Neural progenitor cell (in vitro differentiated cells): ENCODE results near the gene TRAPPC5. TPM values are rescaled to one million over a fixed set of nuclear protein-coding genes. Genes with fewer than 3 reads are reported as not detected.

Source experiments
- DNase-seq: peaks from one replicate; pipeline ENCODE4 v3.0.0-alpha.2; 2016; ENCODE audit warnings: low spot score
- H2AFZ ChIP-seq: fragments of 200-600 bp; sonication (generic); replicated peaks from 2 replicates; pipeline ENCODE4 v1.6.1; 2016; ENCODE audit warnings: antibody characterized with exemption
- H3F3A ChIP-seq: fragments of 200-600 bp; sonication (generic); 2 replicates; pipeline ENCODE4 v1.6.1; 2016; ENCODE audit warnings: antibody characterized with exemption, low read depth
- H3K27ac ChIP-seq: fragments of 200-600 bp; sonication (generic); 2 replicates; pipeline ENCODE4 v1.5.1; 2016; ENCODE audit warnings: mild to moderate bottlenecking
- H3K27me3 ChIP-seq: fragments of 200-600 bp; sonication (generic); 2 replicates; pipeline ENCODE4 v1.6.1; 2016; ENCODE audit warnings: mild to moderate bottlenecking, moderate library complexity
- H3K36me3 ChIP-seq: fragments of 200-600 bp; sonication (generic); 2 replicates; pipeline ENCODE4 v1.5.1; 2016
- H3K4me1 ChIP-seq: fragments of 200-600 bp; sonication (generic); 2 replicates; pipeline ENCODE4 v1.6.1; 2016; ENCODE audit warnings: mixed run types
- H3K4me2 ChIP-seq: fragments of 200-600 bp; sonication (generic); 2 replicates; pipeline ENCODE4 v1.6.1; 2016
- H3K4me3 ChIP-seq: fragments of 200-600 bp; sonication (generic); 2 replicates; pipeline ENCODE4 v1.5.1; 2016
- H3K79me2 ChIP-seq: fragments of 200-600 bp; sonication (generic); 2 replicates; pipeline ENCODE4 v1.6.1; 2016; ENCODE audit warnings: low read depth
- H3K9ac ChIP-seq: fragments of 200-600 bp; sonication (generic); 2 replicates; pipeline ENCODE4 v1.6.1; 2016
- H3K9me3 ChIP-seq: fragments of 200-600 bp; sonication (generic); 2 replicates; pipeline ENCODE4 v1.5.1; 2016; ENCODE audit warnings: low read depth
- H4K20me1 ChIP-seq: fragments of 200-600 bp; sonication (generic); 2 replicates; pipeline ENCODE4 v1.6.1; 2016; ENCODE audit warnings: low read depth
- H3K27ac Mint-ChIP-seq: 3 replicates; pipeline ENCODE4 v1.8.0; 2021; ENCODE audit warnings: mixed read lengths
- H3K27me3 Mint-ChIP-seq: 2 replicates; pipeline ENCODE4 v1.8.0; 2022; ENCODE audit warnings: low read depth, mild to moderate bottlenecking, inconsistent platforms, moderate library complexity, mixed read lengths; ENCODE audit not compliant: insufficient read depth
- H3K36me3 Mint-ChIP-seq: 3 replicates; pipeline ENCODE4 v1.8.0; 2021; ENCODE audit warnings: mixed read lengths
- H3K4me1 Mint-ChIP-seq: 3 replicates; pipeline ENCODE4 v1.8.0; 2021; ENCODE audit warnings: mixed read lengths
- H3K4me3 Mint-ChIP-seq: 3 replicates; pipeline ENCODE4 v1.8.0; 2021; ENCODE audit warnings: mild to moderate bottlenecking, moderate library complexity, mixed read lengths
- H3K9me3 Mint-ChIP-seq: 3 replicates; pipeline ENCODE4 v1.8.0; 2020; ENCODE audit warnings: mixed read lengths
- EZH2 ChIP-seq: fragments of 200-600 bp; sonication (generic); IDR thresholded peaks from 2 replicates; pipeline ENCODE4 v1.6.1; 2017; ENCODE audit warnings: antibody characterized with exemption, mild to moderate bottlenecking, moderate library complexity
- EZH2phosphoT487 ChIP-seq: fragments of 200-600 bp; sonication (generic); IDR thresholded peaks from 2 replicates; pipeline ENCODE4 v1.6.1; 2017; ENCODE audit warnings: antibody characterized with exemption
- total RNA-seq: library from RNA; depleted of rRNA; stranded (reverse); fragments of >200 nt; gene quantifications from 2 replicates; pipeline ENCODE4 v1.2.3, GENCODE V29; 2015; ENCODE audit warnings: low replicate concordance
- TF ChIP-seq, protein P1 (sequence below): fragments of 200-600 bp; sonication (generic); IDR thresholded peaks from 2 replicates; pipeline ENCODE4 v1.5.1; 2017; ENCODE audit warnings: antibody characterized with exemption, mild to moderate bottlenecking

TRAPPC5 gene
- total RNA-seq, 1 donor from 2014 or later, result 24.4 TPM

DNA sequence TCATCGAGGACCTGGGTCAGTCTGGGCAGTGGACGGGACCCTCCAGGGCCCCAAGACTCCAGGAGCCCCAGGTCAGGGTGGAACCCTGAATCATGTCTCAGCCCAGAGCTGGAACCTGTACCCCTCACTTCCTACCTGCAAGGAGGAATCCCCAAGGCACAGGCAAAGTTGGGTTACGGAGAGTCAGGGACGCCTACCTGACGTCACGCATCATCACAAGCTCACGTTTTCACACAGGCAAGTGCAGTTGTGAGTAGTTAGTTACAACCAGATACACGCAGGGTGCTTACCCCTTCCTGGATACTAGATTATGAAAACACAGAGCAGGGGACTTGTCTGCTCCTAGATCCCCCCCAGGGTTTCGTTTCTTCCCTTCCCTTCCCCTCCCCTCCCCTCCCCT lies 9.8 kb upstream of the TRAPPC5 start:
- H3K36me3 Mint-ChIP-seq, result no peaks in the 10 kb centered on the region
- Histone ChIP-seq H3K27ac (no peak overlapping the region), H3K27me3 (peaks cover 96% of the 10 kb centered on the region), H3K4me2 (peak overlapping the region; percentile 85), H3K9ac (no peak overlapping the region), H3K79me2 (no peaks in the 10 kb centered on the region), H3K36me3 (no peaks in the 10 kb centered on the region), H3K4me3 (peak overlapping the region; percentile 55), H3K4me1 (peaks cover 7% of the 10 kb centered on the region), H3F3A (peaks cover 4% of the 10 kb centered on the region), H3K9me3 (no peaks in the 10 kb centered on the region), H4K20me1 (no peaks in the 10 kb centered on the region), H2AFZ (peak overlapping the region; percentile 95)
- TF ChIP-seq EZH2, result no peak
- TF ChIP-seq EZH2phosphoT487, result no peak
- TF ChIP-seq, protein P1, sequence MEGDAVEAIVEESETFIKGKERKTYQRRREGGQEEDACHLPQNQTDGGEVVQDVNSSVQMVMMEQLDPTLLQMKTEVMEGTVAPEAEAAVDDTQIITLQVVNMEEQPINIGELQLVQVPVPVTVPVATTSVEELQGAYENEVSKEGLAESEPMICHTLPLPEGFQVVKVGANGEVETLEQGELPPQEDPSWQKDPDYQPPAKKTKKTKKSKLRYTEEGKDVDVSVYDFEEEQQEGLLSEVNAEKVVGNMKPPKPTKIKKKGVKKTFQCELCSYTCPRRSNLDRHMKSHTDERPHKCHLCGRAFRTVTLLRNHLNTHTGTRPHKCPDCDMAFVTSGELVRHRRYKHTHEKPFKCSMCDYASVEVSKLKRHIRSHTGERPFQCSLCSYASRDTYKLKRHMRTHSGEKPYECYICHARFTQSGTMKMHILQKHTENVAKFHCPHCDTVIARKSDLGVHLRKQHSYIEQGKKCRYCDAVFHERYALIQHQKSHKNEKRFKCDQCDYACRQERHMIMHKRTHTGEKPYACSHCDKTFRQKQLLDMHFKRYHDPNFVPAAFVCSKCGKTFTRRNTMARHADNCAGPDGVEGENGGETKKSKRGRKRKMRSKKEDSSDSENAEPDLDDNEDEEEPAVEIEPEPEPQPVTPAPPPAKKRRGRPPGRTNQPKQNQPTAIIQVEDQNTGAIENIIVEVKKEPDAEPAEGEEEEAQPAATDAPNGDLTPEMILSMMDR, result no peak
- no peak for DNase-seq
- H3K4me3 Mint-ChIP-seq, result peak overlapping the region; percentile 80
- H3K4me1 Mint-ChIP-seq, result peaks cover 5% of the 10 kb centered on the region
- H3K9me3 Mint-ChIP-seq, result peaks cover 2% of the 10 kb centered on the region
- H3K27ac Mint-ChIP-seq, result no peak overlapping the region
- H3K27me3 Mint-ChIP-seq, result peaks cover 37% of the 10 kb centered on the region

DNA sequence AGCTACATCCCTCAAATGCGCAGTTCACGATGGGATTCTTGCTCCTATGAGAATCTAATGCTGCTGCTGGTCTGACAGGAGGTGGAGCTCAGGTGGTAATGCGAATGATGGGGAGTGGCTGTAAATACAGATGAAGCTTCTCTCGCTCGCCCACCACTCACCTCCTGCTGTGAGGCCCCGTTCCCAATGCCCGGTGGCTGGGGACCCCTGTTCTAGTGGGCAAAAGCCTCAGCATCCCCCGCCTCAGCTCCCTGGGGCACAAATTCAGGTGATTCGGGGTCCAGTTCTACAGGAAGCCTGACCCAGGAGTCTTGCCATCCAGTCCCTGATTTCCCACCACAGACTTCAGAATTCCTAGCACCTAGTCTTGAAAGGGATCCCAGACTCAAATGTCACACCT lies 8.1 kb upstream of the TRAPPC5 start:
- Mint-ChIP-seq H3K27ac (no peak overlapping the region), H3K36me3 (no peaks in the 10 kb centered on the region), H3K9me3 (peaks cover 2% of the 10 kb centered on the region), H3K4me3 (no peak overlapping the region), H3K4me1 (peaks cover 5% of the 10 kb centered on the region), H3K27me3 (peaks cover 42% of the 10 kb centered on the region)
- Histone ChIP-seq H3K4me1 (peaks cover 7% of the 10 kb centered on the region), H3F3A (peaks cover 4% of the 10 kb centered on the region), H3K27ac (no peak overlapping the region), H3K4me2 (no peak overlapping the region), H3K79me2 (no peaks in the 10 kb centered on the region), H3K4me3 (no peak overlapping the region), H3K36me3 (no peaks in the 10 kb centered on the region), H3K27me3 (peaks cover 99% of the 10 kb centered on the region), H3K9me3 (no peaks in the 10 kb centered on the region), H3K9ac (no peak overlapping the region), H2AFZ (no peak overlapping the region), H4K20me1 (no peaks in the 10 kb centered on the region)
- no peak for DNase-seq
- TF ChIP-seq EZH2phosphoT487 (no peak), EZH2 (no peak)
- TF ChIP-seq, protein P1, result no peak

DNA sequence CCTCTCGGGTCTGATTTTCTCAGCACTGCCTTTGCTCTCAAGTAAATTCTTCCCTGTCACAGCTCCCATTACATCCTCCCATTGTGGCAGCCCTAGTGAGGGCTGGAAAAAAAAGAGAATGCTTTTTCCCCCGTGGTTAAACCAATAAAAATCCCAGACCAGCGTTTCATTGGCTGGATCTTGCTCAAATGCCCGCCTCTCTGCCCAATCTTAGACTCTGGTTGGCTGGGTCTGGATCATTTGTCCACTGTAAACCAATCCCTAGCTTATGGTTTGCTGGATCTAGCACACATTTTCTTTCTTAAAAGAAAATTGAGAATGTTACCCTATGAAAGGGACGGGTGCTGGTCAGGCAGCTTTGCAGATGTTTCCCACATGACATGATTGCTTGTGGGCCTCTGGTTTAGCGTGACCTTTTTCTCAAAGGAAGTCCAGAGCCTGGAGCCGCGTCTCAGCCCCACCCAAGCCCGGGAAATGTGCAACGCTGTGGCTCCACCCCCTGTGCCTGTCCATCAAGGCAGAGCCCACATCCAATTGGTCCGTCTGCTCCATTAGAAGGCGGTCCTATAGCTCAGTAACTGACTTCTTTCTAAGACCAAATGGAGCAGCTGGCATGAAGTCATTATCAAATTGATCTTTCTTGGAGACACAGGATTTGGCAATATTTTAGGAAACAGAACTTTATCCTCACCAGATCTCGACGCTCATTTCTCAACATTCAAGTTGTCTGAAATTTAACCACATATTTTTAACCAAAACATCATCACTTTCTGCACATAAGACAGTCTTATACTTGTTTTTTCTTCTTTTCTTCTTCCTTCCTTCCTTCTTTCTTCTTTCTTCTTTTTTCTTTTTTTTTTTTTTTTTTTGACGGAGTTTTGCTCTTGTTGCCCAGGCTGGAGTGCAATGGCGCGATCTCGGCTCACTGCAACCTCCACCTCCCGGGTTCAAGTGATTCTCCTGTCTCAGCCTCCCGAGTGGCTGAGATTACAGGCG lies 6.3 kb upstream of the TRAPPC5 start:
- TF ChIP-seq EZH2 (no peak), EZH2phosphoT487 (no peak)
- TF ChIP-seq, protein P1, result no peak
- H3K4me1 ChIP-seq, result peaks cover 7% of the 10 kb centered on the region
- H3K27me3 Mint-ChIP-seq, result peaks cover 51% of the 10 kb centered on the region
- H3K79me2 ChIP-seq, result no peaks in the 10 kb centered on the region
- H2AFZ ChIP-seq, result peak overlapping the region; percentile 34
- H3K9me3 ChIP-seq, result no peaks in the 10 kb centered on the region
- no peak overlapping the region for H3K27ac Mint-ChIP-seq
- H3K4me1 Mint-ChIP-seq, result peaks cover 8% of the 10 kb centered on the region
- no peaks in the 10 kb centered on the region for H4K20me1 ChIP-seq
- no peak overlapping the region for H3K27ac ChIP-seq
- peaks cover 99% of the 10 kb centered on the region for H3K27me3 ChIP-seq
- H3K36me3 Mint-ChIP-seq, result no peaks in the 10 kb centered on the region
- no peaks in the 10 kb centered on the region for H3K36me3 ChIP-seq
- H3K9me3 Mint-ChIP-seq, result peaks cover 2% of the 10 kb centered on the region
- H3F3A ChIP-seq, result peaks cover 4% of the 10 kb centered on the region
- no peak overlapping the region for H3K4me3 Mint-ChIP-seq
- DNase-seq, result peak; percentile 71
- no peak overlapping the region for H3K4me3 ChIP-seq
- H3K4me2 ChIP-seq, result no peak overlapping the region
- H3K9ac ChIP-seq, result no peak overlapping the region
